G401 (cell line): ENCODE measurements around the gene EZR. TPM values are rescaled to one million over a fixed set of nuclear protein-coding genes. Genes with fewer than 3 reads are reported as not detected.
A peak's percentile ranks its signal among the peaks of the same experiment; 100 is the strongest.
"Not testable (repeated sequence)": the region's sequence is repeated elsewhere in the genome, so short reads cannot be mapped to it uniquely, and the experiment has no call there.

Source experiments
- DNase-seq: peaks from one replicate; pipeline ENCODE4 v3.0.0-alpha.2; 2015; ENCODE audit warnings: low spot score
- in situ Hi-C: cut with HindIII; loops from 2 replicates; pipeline ENCODE4 v1.10.0; 2016; ENCODE audit warnings: low sequenced_read_pairs, mixed read lengths
- total RNA-seq: library from RNA; depleted of rRNA; stranded (reverse); fragments of >200 nt; shearing (Covaris generic); gene quantifications from 2 replicates; pipeline ENCODE4 v1.2.3, GENCODE V29; 2014

EZR gene
- total RNA-seq, 1 experiment from 2014 or later, result 261 TPM

- DNase-seq, result no peak
- in situ Hi-C loops, result no loop called here
Measured at GRCh38 chr6:158825038-158825950, 6.1 kb upstream of the EZR start.

GRCh38 chr6:158823616-158824015 is 4.4 kb upstream of the EZR start:
- DNase-seq, in situ Hi-C loops: not testable (repeated sequence)

- in situ Hi-C loops, result no loop called here
Measured at GRCh38 chr6:158819977-158820622, 932 bp upstream of the EZR start.

GRCh38 chr6:158818581-158819212 is 471 bp downstream of the EZR start:
- DNase-seq, result peak; percentile 25
- in situ Hi-C loops, result no loop called here

More at GRCh38 chr6:158819977-158820622, 932 bp upstream of the EZR start:
- no peak for DNase-seq

GRCh38 chr6:158817728-158818580 is 1.2 kb downstream of the EZR start:
- in situ Hi-C loops, result no loop called here
- no peak for DNase-seq

- DNase-seq, result no peak
- in situ Hi-C loops, result no loop called here
Measured at GRCh38 chr6:158816803-158817727, 2.1 kb downstream of the EZR start.

- in situ Hi-C loops, result no loop called here
- DNase-seq, result no peak
Measured at GRCh38 chr6:158816329-158816728, 2.8 kb downstream of the EZR start.

- in situ Hi-C loops, result no loop called here
Measured at GRCh38 chr6:158815907-158816306, 3.3 kb downstream of the EZR start.

GRCh38 chr6:158815379-158815724 is 3.8 kb downstream of the EZR start:
- DNase-seq, result no peak
- in situ Hi-C loops, result no loop called here

More at GRCh38 chr6:158815907-158816306, 3.3 kb downstream of the EZR start:
- DNase-seq, result no peak

- no peak for DNase-seq
- in situ Hi-C loops, result no loop called here
Measured at GRCh38 chr6:158813032-158813431, 6.1 kb downstream of the EZR start.

- DNase-seq, result no peak
- in situ Hi-C loops, result no loop called here
Measured at GRCh38 chr6:158812611-158813010, 6.6 kb downstream of the EZR start.

GRCh38 chr6:158810155-158811095 is 8.7 kb downstream of the EZR start:
- in situ Hi-C loops, result no loop called here

GRCh38 chr6:158808941-158809678 is 10.1 kb downstream of the EZR start:
- in situ Hi-C loops, result no loop called here
- DNase-seq, result no peak

More at GRCh38 chr6:158810155-158811095, 8.7 kb downstream of the EZR start:
- no peak for DNase-seq

GRCh38 chr6:158808442-158808833 is 10.7 kb downstream of the EZR start:
- in situ Hi-C loops, result no loop called here
- DNase-seq, result no peak

GRCh38 chr6:158807515-158808441 is 11.4 kb downstream of the EZR start:
- DNase-seq, result no peak
- in situ Hi-C loops, result no loop called here
